Measurements from ENCODE around the gene GLB1L3. TPM values are rescaled to one million over a fixed set of nuclear protein-coding genes. Genes with fewer than 3 reads are reported as not detected.

Gene GLB1L3
- total and polyA plus RNA-seq, 11 donors: not detected

GRCh38 chr11:134290646-134291045, 14.5 kb downstream of the GLB1L3 start:
- H3K27ac ChIP-seq: no peak overlapping the region
- ATAC-seq (no peak), DNase-seq (no peak)
- peaks cover 0 to 8% (median 0%) of the 10 kb centered on the region in 9 donors for H3K27me3 ChIP-seq
- intact Hi-C loops (cut with DNase I): no loop called here
- no peaks in the 10 kb centered on the region for H3K4me1 ChIP-seq
- WGBS, 4 donors: 68 to 81% (median 80%) methylated on average over 7 of the region's 7 CpGs
- no peaks in the 10 kb centered on the region for H3K9me3 ChIP-seq
- no peaks in the 10 kb centered on the region for H3K36me3 ChIP-seq
- TF ChIP-seq POLR2A (IDR thresholded peaks at IDR 0.05) (no peak), CTCF (IDR thresholded peaks at IDR 0.05) (no peak)
- H3K4me3 ChIP-seq: no peak overlapping the region

GRCh38 chr11:134291196-134291595, 15.0 kb downstream of the GLB1L3 start:
- intact Hi-C loops (cut with DNase I): no loop called here
- Histone ChIP-seq H3K9me3 (no peaks in the 10 kb centered on the region), H3K36me3 (no peaks in the 10 kb centered on the region), H3K27ac (no peak overlapping the region), H3K27me3 (peaks cover 0 to 8% (median 0%) of the 10 kb centered on the region in 9 donors), H3K4me1 (no peaks in the 10 kb centered on the region), H3K4me3 (no peak overlapping the region)
- 75 to 96% (median 90%) methylated on average over 6 of the region's 6 CpGs for WGBS, 4 donors
- TF ChIP-seq POLR2A (IDR thresholded peaks at IDR 0.05): no peak
- TF ChIP-seq CTCF (IDR thresholded peaks at IDR 0.05): no peak
- DNase-seq: no peak
- no peak for ATAC-seq

- H3K4me1 ChIP-seq: no peaks in the 10 kb centered on the region
- TF ChIP-seq CTCF (IDR thresholded peaks at IDR 0.05) (no peak), POLR2A (IDR thresholded peaks at IDR 0.05) (no peak)
- intact Hi-C loops (cut with DNase I): no loop called here
- ATAC-seq: no peak
- 73 to 88% (median 81%) methylated on average over 12 to 15 of the region's 15 CpGs for WGBS, 4 donors
- no peak overlapping the region for H3K4me3 ChIP-seq
- no peaks in the 10 kb centered on the region for H3K9me3 ChIP-seq
- no peak for DNase-seq
- no peak overlapping the region for H3K27ac ChIP-seq
- H3K36me3 ChIP-seq: no peaks in the 10 kb centered on the region
- peaks cover 0 to 8% (median 0%) of the 10 kb centered on the region in 9 donors for H3K27me3 ChIP-seq
Measured at GRCh38 chr11:134292661-134293060, 16.5 kb downstream of the GLB1L3 start.

GRCh38 chr11:134293119-134294113, 17.2 kb downstream of the GLB1L3 start:
- TF ChIP-seq CTCF (IDR thresholded peaks at IDR 0.05) (no peak), POLR2A (IDR thresholded peaks at IDR 0.05) (no peak)
- 76 to 78% (median 76%) methylated on average over 20 of the region's 20 CpGs for WGBS, 4 donors
- Histone ChIP-seq H3K27ac (no peak overlapping the region), H3K4me1 (no peaks in the 10 kb centered on the region), H3K36me3 (no peaks in the 10 kb centered on the region), H3K9me3 (no peaks in the 10 kb centered on the region), H3K4me3 (no peak overlapping the region), H3K27me3 (peaks cover 0 to 8% (median 0%) of the 10 kb centered on the region in 9 donors)
- intact Hi-C loops (cut with DNase I): no loop called here
- no peak for ATAC-seq
- DNase-seq: no peak

Measured in heart left ventricle (tissue), 16 donors.